Esophagus squamous epithelium (tissue), 4 donors: ENCODE data around the gene TCHH.

ENCODE experiments used
- POLR2A ChIP-seq, 4 donors: fragments of 450-650 bp; IDR thresholded peaks; one replicate each; pipeline ENCODE4 v1.6.1; 2017; ENCODE audit warnings: antibody characterized with exemption in 4 of 4, mild to moderate bottlenecking in 4 of 4, moderate library complexity in 3 of 4
- TF ChIP-seq, protein P1 (sequence below), 6 experiments: fragments of 450-650 bp in 4 of 6; fragments of 200-600 bp in 2 of 6; sonication (generic) in 2 of 6; IDR thresholded peaks; one replicate each; pipeline ENCODE4 v1.5.1; 2016 to 2019; ENCODE audit warnings: antibody characterized with exemption in 6 of 6, mild to moderate bottlenecking in 4 of 6, moderate library complexity in 4 of 6

DNA sequence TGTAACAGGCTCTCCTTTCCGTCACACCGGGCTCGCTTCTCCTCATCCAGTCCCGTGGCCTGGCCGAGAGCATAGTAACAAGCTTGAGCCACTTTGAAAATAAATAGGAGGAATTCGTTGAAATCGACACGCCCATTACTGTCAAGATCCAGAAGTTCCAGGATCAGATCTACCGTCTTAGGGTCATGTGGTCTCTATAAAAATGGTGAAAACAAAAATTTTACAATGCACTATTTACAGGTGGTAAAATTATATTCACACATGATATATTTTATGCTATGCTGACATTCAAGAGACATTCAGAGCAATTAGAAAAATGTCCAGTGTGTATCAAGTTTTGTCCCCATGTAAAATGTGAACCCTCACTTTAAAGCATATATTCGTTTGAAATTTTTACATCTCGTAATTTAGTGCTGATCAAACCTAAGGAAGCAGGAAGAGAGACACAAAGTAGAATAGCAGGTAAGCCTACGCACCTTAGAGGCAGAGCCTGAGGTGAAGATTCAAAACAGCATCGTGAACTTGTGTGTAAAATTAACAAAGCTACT is 2.3 kb downstream of the TCHH start:
- TF ChIP-seq, protein P1, sequence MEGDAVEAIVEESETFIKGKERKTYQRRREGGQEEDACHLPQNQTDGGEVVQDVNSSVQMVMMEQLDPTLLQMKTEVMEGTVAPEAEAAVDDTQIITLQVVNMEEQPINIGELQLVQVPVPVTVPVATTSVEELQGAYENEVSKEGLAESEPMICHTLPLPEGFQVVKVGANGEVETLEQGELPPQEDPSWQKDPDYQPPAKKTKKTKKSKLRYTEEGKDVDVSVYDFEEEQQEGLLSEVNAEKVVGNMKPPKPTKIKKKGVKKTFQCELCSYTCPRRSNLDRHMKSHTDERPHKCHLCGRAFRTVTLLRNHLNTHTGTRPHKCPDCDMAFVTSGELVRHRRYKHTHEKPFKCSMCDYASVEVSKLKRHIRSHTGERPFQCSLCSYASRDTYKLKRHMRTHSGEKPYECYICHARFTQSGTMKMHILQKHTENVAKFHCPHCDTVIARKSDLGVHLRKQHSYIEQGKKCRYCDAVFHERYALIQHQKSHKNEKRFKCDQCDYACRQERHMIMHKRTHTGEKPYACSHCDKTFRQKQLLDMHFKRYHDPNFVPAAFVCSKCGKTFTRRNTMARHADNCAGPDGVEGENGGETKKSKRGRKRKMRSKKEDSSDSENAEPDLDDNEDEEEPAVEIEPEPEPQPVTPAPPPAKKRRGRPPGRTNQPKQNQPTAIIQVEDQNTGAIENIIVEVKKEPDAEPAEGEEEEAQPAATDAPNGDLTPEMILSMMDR (IDR thresholded peaks at IDR 0.05) = no peak
- no peak for TF ChIP-seq POLR2A (IDR thresholded peaks at IDR 0.05)
